Activated naive CD4-positive, alpha-beta T cell treated with anti-CD3 and anti-CD28 coated beads for 36 hours (primary cell): ENCODE measurements around the gene TAF13. TPM values are rescaled to one million over a fixed set of nuclear protein-coding genes. Genes with fewer than 3 reads are reported as not detected.
"Not testable (repeated sequence)": the region's sequence is repeated elsewhere in the genome, so short reads cannot be mapped to it uniquely, and the experiment has no call there.

Experiments
- CTCF ChIA-PET: fragments of 350-600 bp; sonication (Branson Sonifier 250); formaldehyde crosslinking; loops from one replicate; lab custom pipeline; 2021; ENCODE audit warnings: antibody characterized with exemption; lab: Charles Lee
- DNase-seq: peaks from one replicate; pipeline ENCODE4 v3.0.0-alpha.2; 2020
- H3K27ac Mint-ChIP-seq: one replicate; pipeline ENCODE4 v1.8.0; 2021; ENCODE audit warnings: mild to moderate bottlenecking, mixed read lengths
- H3K27me3 Mint-ChIP-seq: one replicate; pipeline ENCODE4 v1.8.0; 2021; ENCODE audit warnings: low read depth, mixed read lengths
- H3K36me3 Mint-ChIP-seq: one replicate; pipeline ENCODE4 v1.8.0; 2021; ENCODE audit warnings: low read depth, mixed read lengths
- H3K4me1 Mint-ChIP-seq: one replicate; pipeline ENCODE4 v1.8.0; 2021; ENCODE audit warnings: low read depth, mixed read lengths
- H3K4me3 Mint-ChIP-seq: one replicate; pipeline ENCODE4 v1.8.0; 2021; ENCODE audit warnings: mild to moderate bottlenecking, moderate library complexity, mixed read lengths
- H3K9me3 Mint-ChIP-seq: one replicate; pipeline ENCODE4 v1.8.0; 2021; ENCODE audit warnings: mixed read lengths
- intact Hi-C: fragments of 100-400 bp; cut with micrococcal nuclease; formaldehyde crosslinking; loops from one replicate; pipeline ENCODE4 v1.15.1; 2023
- total RNA-seq, 2 experiments: library from RNA; stranded (reverse); gene quantifications; one replicate each; pipeline ENCODE4 v1.2.3, GENCODE V29; 2021

Gene TAF13
- total RNA-seq, 2 experiments from 2014 or later: 20.1 to 23.7 TPM

DNA sequence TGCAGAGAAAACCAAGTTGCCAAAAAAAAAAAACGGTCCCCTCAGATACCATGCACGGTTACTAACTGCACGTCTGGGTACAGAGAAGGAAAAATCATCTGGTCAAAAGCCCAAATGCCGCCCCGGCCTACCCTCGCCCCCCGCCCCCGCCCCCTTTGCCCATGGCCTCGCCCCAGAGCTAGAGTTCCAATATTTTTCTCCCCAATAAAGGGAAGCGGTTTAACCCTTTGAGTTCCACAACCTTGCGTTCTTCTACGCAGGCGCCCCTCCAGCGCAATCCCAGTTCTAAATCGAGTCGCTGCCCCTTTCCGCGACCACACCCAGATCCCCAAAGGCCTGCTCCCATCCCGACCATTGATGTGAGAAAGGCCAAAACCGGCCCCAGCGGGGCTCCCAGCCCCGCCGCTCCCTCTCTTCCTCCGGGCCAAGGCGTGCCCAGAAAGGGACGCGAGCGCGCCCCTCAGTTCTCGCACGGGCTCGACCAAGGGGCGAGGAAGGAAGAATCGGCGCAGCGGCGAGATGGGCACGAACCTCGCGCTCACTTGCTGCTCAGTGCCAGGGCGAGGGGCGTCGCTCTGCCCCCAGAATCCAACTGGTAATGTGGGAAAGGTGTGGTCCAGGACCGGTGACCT is 34.7 kb downstream of the TAF13 start:
- peak; percentile 34 for DNase-seq
- H3K36me3 Mint-ChIP-seq: no peaks in the 10 kb centered on the region
- CTCF ChIA-PET: no interaction called here
- no peak overlapping the region for H3K27ac Mint-ChIP-seq
- H3K9me3 Mint-ChIP-seq: no peaks in the 10 kb centered on the region
- peak overlapping the region; percentile 73 for H3K4me3 Mint-ChIP-seq
- peaks cover 12% of the 10 kb centered on the region for H3K4me1 Mint-ChIP-seq
- intact Hi-C loops: loop anchor here (5.0 kb wide), 3 partner anchors 214 to 349 kb away; partner anchors contain the start of genes PRPF38B and PSRC1
- H3K27me3 Mint-ChIP-seq: no peaks in the 10 kb centered on the region

DNA sequence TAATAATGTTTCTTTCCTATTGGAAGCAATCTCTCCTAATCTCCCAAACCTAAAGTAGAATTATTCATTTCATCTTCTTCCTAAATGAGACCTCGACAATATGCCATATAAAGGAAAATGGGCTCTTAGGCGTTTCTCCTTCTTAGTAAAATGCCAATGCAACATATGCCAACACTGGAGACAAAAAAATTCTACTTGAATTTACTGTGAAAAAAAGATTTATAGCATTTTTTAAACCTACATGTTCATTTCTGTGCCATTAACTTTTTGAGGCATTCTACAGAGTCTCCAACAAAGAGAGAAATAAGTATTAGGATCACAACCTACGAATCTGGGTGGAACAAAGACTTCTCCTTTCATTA is 35.2 kb downstream of the TAF13 start:
- peak overlapping the region; percentile 73 for H3K4me3 Mint-ChIP-seq
- CTCF ChIA-PET: no interaction called here

DNA sequence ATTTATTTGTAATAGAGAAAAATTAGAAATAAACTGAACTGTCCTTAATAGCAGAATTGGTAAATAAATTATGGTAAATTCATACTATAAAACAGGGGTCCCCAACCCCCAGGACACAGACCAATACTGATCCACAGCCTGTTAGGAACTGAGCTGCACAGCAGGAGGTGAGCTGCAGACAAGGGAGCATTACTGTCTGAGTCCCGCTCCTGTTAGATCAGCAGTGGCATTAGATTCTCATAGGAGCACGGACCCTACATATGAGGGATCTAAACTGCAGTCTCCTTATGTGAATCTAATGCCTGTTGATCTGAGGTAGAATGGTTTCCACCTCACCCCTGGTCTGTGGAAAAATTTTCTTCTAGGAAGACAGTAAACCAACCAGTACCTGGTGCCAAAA is 41.4 kb downstream of the TAF13 start:
- DNase-seq: no peak
- Mint-ChIP-seq H3K4me3 (no peak overlapping the region), H3K36me3 (no peaks in the 10 kb centered on the region), H3K27me3 (no peaks in the 10 kb centered on the region), H3K4me1 (no peaks in the 10 kb centered on the region), H3K27ac (no peak overlapping the region), H3K9me3 (no peaks in the 10 kb centered on the region)
- intact Hi-C loops: no loop called here
- CTCF ChIA-PET: interaction anchor here (0.6 kb wide), 1 partner anchor 18 kb away, joined by 3 read pairs; no protein-coding TSS in a partner anchor

More for the DNA sequence above, 35.2 kb downstream of the TAF13 start:
- Mint-ChIP-seq H3K36me3 (no peaks in the 10 kb centered on the region), H3K9me3 (no peaks in the 10 kb centered on the region), H3K27me3 (no peaks in the 10 kb centered on the region), H3K4me1 (peaks cover 12% of the 10 kb centered on the region), H3K27ac (no peak overlapping the region)
- intact Hi-C loops: loop anchor here (5.0 kb wide), 3 partner anchors 213 to 348 kb away; partner anchors contain the start of genes PRPF38B and PSRC1
- DNase-seq: no peak

DNA sequence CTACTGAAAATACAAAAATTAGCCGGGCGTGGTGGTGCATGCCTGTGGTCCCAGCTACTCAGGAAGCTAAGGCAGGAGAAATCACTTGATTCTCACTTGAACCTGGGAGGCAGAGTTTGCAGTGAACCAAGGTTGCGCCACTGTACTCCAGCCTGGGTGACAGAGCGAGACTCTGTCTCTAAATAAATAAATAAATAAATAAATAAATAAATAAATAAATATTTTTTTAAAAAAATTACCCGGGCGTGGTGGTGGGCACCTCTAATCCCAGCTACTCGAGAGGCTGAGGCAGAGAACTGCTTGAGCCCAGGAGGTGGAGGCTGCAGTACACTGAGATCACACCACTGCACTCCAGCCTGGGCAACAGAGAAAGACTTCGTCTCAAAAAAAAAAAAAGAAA is 46.3 kb downstream of the TAF13 start:
- H3K27me3 Mint-ChIP-seq, intact Hi-C loops, H3K4me1 Mint-ChIP-seq, H3K36me3 Mint-ChIP-seq, H3K27ac Mint-ChIP-seq, H3K9me3 Mint-ChIP-seq, DNase-seq, H3K4me3 Mint-ChIP-seq: not testable (repeated sequence)
- CTCF ChIA-PET: interaction anchor here (1.3 kb wide), 1 partner anchor 8 kb away, joined by 3 read pairs; no protein-coding TSS in a partner anchor

DNA sequence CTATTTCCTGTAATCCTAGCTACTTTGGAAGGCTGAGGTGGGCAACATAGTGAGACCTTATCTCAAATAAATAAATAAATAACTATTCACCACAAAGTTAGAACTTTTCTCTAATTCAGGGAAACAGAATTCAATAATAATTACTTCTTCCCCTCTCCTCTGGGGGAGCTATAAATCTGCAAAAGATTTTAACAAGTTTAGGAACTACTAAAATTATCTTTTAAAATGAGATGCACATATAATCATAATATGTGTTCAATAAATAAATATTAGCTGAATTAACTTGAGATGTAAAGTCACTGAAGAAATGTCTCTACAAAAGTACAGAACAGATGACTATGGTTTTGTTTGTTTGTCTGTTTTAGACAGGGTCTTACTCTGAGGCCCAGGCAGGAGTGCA is 48.0 kb downstream of the TAF13 start:
- no peaks in the 10 kb centered on the region for H3K9me3 Mint-ChIP-seq
- intact Hi-C loops: no loop called here
- H3K4me1 Mint-ChIP-seq: no peaks in the 10 kb centered on the region
- H3K4me3 Mint-ChIP-seq: no peak overlapping the region
- no peak for DNase-seq
- no peak overlapping the region for H3K27ac Mint-ChIP-seq
- CTCF ChIA-PET: interaction anchor here (0.6 to 1.6 kb wide), 6 partner anchors 9 to 72 kb away, joined by 3 to 6 read pairs (median 4); no protein-coding TSS in a partner anchor
- no peaks in the 10 kb centered on the region for H3K36me3 Mint-ChIP-seq
- H3K27me3 Mint-ChIP-seq: no peaks in the 10 kb centered on the region

DNA sequence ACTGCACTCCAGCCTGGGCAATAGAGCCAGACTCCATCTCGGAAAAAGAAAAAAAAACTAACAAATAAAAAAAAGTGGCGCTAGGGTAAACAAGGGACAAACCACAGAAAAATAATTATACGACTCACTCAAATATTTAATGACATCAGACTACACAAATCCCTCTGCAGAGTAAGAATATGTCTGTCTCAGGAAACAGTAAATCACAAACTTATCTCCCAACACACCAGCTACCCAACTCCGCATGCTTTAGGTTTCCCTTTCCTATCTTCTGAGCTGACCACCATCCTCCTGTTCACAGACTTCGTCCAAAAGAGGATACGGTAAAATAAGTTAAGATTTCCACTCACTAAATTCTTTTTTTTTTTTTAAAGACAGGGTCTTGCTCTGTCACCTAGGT is 50.1 kb downstream of the TAF13 start:
- Mint-ChIP-seq H3K27me3 (no peaks in the 10 kb centered on the region), H3K9me3 (no peaks in the 10 kb centered on the region), H3K27ac (no peak overlapping the region), H3K36me3 (peaks cover 1% of the 10 kb centered on the region), H3K4me1 (no peaks in the 10 kb centered on the region), H3K4me3 (no peak overlapping the region)
- intact Hi-C loops: no loop called here
- CTCF ChIA-PET: interaction anchor here (0.6 kb wide), 2 partner anchors 14 to 501 kb away, joined by 3 to 5 read pairs; no protein-coding TSS in a partner anchor
- DNase-seq: no peak

DNA sequence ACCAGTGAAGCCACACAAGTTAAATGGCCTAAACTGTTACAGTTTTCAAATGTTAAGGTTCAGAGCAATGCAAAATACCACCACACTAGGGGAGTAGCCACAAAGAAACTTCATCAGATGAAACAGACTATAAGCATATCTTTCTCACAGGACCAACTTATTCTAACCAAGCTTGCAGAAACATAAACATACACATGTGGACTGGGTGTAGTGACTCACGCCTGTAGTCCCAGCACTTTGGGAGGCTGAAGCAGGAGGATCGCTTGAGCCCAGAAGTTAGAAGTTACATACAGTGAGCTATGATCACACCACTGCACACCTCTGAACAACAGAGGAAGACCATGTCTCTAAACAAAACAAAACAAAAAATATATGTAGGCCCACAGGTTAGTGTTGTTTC is 51.2 kb downstream of the TAF13 start:
- H3K9me3 Mint-ChIP-seq: no peaks in the 10 kb centered on the region
- peaks cover 4% of the 10 kb centered on the region for H3K36me3 Mint-ChIP-seq
- no peaks in the 10 kb centered on the region for H3K27me3 Mint-ChIP-seq
- intact Hi-C loops: no loop called here
- CTCF ChIA-PET: no interaction called here
- H3K4me3 Mint-ChIP-seq: no peak overlapping the region
- H3K27ac Mint-ChIP-seq: no peak overlapping the region
- DNase-seq: no peak
- no peaks in the 10 kb centered on the region for H3K4me1 Mint-ChIP-seq

DNA sequence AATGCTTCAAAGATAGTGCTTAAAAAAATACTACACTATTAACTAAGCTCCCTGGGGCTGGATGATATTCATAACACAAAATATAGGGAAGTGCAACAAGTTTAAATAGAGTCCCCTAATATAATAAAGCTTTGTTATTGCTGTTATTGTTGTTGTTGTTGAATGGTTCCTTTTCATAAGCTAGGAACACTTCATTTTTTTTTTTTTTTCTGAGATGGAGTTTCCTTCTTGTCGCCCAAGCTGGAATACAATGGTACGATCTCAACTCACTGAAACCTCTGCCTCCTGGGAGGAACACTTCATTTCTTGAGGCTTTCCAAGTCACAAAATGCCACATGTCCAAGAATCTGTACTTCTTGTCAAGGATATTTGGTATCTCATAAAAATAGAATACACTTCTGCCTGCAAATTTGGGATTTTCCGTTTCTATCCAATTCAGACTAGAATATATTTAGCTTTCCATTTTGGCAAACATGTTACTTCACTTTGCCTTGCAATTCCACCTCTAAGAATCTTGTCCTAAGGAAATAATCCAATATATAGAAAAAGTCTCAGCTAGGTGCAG is 55.0 kb downstream of the TAF13 start:
- Mint-ChIP-seq H3K27ac (no peak overlapping the region), H3K4me3 (no peak overlapping the region), H3K4me1 (no peaks in the 10 kb centered on the region), H3K9me3 (no peaks in the 10 kb centered on the region), H3K27me3 (no peaks in the 10 kb centered on the region), H3K36me3 (peaks cover 22% of the 10 kb centered on the region)
- CTCF ChIA-PET: no interaction called here
- intact Hi-C loops: no loop called here
- DNase-seq: no peak

DNA sequence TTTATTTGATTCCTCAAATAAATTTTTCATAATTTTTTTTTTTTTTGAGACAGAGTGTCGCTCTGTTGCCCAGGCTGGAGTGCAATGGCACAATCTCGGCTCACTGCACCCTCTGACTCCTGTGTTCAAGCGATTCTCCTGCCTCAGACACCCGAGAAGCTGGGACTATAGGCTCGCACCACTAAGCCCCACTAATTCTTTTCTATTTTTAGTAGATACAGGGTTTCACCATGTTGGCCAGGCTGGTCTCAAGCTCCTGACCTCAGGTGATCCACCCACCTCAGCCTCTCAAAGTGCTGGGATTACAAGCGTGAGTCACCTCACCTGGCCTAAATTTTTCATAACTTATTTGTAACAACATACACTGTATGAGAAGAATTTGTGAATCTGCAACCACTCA is 58.1 kb downstream of the TAF13 start:
- CTCF ChIA-PET: interaction anchor here (0.6 kb wide), 1 partner anchor 249 kb away, joined by 3 read pairs; no protein-coding TSS in a partner anchor
- H3K4me1 Mint-ChIP-seq, H3K27ac Mint-ChIP-seq, H3K9me3 Mint-ChIP-seq, DNase-seq, H3K4me3 Mint-ChIP-seq, H3K27me3 Mint-ChIP-seq, intact Hi-C loops: not testable (repeated sequence)
- H3K36me3 Mint-ChIP-seq: peaks cover 22% of the 10 kb centered on the region

DNA sequence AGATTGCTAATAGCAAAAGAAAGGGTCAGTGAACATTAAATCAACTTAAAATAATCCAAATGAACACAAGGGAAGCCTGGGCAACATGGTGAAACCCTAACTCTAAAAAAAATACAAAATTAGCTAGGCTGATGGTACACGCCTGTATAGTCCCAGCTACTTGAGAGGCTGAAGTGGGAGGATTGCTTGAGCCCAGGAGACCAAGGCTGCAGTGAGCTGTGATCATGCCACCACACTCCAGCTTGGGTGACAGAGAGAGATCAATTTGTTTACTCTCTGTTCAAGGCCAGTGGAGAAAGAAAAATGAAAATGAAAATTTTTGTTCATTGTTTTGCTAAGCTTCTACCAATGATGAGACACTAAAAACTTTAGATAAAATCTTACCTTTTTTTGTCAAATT is 58.7 kb downstream of the TAF13 start:
- Mint-ChIP-seq H3K4me3 (no peak overlapping the region), H3K27ac (no peak overlapping the region), H3K36me3 (peaks cover 20% of the 10 kb centered on the region), H3K9me3 (no peaks in the 10 kb centered on the region), H3K27me3 (no peaks in the 10 kb centered on the region), H3K4me1 (no peaks in the 10 kb centered on the region)
- intact Hi-C loops: no loop called here
- DNase-seq: no peak
- CTCF ChIA-PET: no interaction called here

Other genes with a start within 250 kb of the TAF13 start
- not detected for gene AKNAD1, start 218.9 kb downstream of the TAF13 start, total RNA-seq
- 10 to 100 TPM; 15.9 to 19.3 TPM for gene GPSM2, start 199.0 kb downstream of the TAF13 start, total RNA-seq
- 10 to 100 TPM; 14.3 to 15.2 TPM for gene CLCC1, start 112.5 kb downstream of the TAF13 start, total RNA-seq
- gene WDR47, start 33.9 kb downstream of the TAF13 start, total RNA-seq: 1 to 10 TPM; 8.2 to 8.4 TPM
- 10 to 100 TPM; 35.0 to 37.6 TPM for gene TMEM167B, start 14.8 kb upstream of the TAF13 start, total RNA-seq
- 1 to 10 TPM; 4.4 to 5.4 TPM for gene ELAPOR1, start 38.1 kb upstream of the TAF13 start, total RNA-seq
- gene SARS1, start 137.9 kb upstream of the TAF13 start, total RNA-seq: 100 to 1,000 TPM; 363 TPM
- gene CELSR2, start 173.5 kb upstream of the TAF13 start, total RNA-seq: 1 to 10 TPM; 1.1 to 1.2 TPM
- gene PSRC1, start 207.1 kb upstream of the TAF13 start, total RNA-seq: 10 to 100 TPM; 19.3 to 21.5 TPM
- gene MYBPHL, start 231.0 kb upstream of the TAF13 start, total RNA-seq: not detected